Measurements from ENCODE around the gene NR1I3.
A peak's percentile ranks its signal among the peaks of the same experiment; 100 is the strongest.

The NR1I3 gene

GRCh38 chr1:161209790-161210409 is 28.1 kb downstream of the NR1I3 start:
- Mint-ChIP-seq H3K4me3 (no peak overlapping the region), H3K27me3 (ENCODE audit: low read depth, poor library complexity) (no peaks in the 10 kb centered on the region), H3K27ac (peak overlapping the region; percentile 66), H3K9me3 (no peaks in the 10 kb centered on the region), H3K36me3 (ENCODE audit: low read depth) (peaks cover 78% of the 10 kb centered on the region), H3K4me1 (peaks cover 19% of the 10 kb centered on the region)
- DNase-seq: peak; percentile 83
- peak; percentile 87 for TF ChIP-seq CTCF (IDR thresholded peaks at IDR 0.05)

- H3K27ac Mint-ChIP-seq: no peak overlapping the region
- H3K4me1 Mint-ChIP-seq: peaks cover 37% of the 10 kb centered on the region
- no peaks in the 10 kb centered on the region for H3K27me3 Mint-ChIP-seq (ENCODE audit: low read depth, poor library complexity)
- peaks cover 65% of the 10 kb centered on the region for H3K36me3 Mint-ChIP-seq (ENCODE audit: low read depth)
- H3K9me3 Mint-ChIP-seq: no peaks in the 10 kb centered on the region
- H3K4me3 Mint-ChIP-seq: no peak overlapping the region
- DNase-seq: no peak
- no peak for TF ChIP-seq CTCF (IDR thresholded peaks at IDR 0.05)
Measured at GRCh38 chr1:161207173-161207572, 30.8 kb downstream of the NR1I3 start.

- Mint-ChIP-seq H3K27ac (no peak overlapping the region), H3K4me3 (no peak overlapping the region), H3K4me1 (peaks cover 43% of the 10 kb centered on the region), H3K27me3 (ENCODE audit: low read depth, poor library complexity) (no peaks in the 10 kb centered on the region), H3K9me3 (no peaks in the 10 kb centered on the region), H3K36me3 (ENCODE audit: low read depth) (peaks cover 59% of the 10 kb centered on the region)
- DNase-seq: no peak
- no peak for TF ChIP-seq CTCF (IDR thresholded peaks at IDR 0.05)
Measured at GRCh38 chr1:161206411-161207140, 31.4 kb downstream of the NR1I3 start.

- no peaks in the 10 kb centered on the region for H3K9me3 Mint-ChIP-seq
- peak; percentile 92 for DNase-seq
- peaks cover 74% of the 10 kb centered on the region for H3K4me1 Mint-ChIP-seq
- peak within 1 kb of the TSS; percentile 97 for H3K27ac Mint-ChIP-seq
- H3K27me3 Mint-ChIP-seq (ENCODE audit: low read depth, poor library complexity): peaks cover 3% of the 10 kb centered on the region
- TF ChIP-seq CTCF (IDR thresholded peaks at IDR 0.05): peak; percentile 10
- H3K36me3 Mint-ChIP-seq (ENCODE audit: low read depth): peaks cover 30% of the 10 kb centered on the region
- H3K4me3 Mint-ChIP-seq: peak within 1 kb of the TSS; percentile 91
Measured at GRCh38 chr1:161201836-161202712, 35.9 kb downstream of the NR1I3 start, which contains the start of gene NDUFS2. Gene NDUFS2, plus strand, starts transcription at chr1:161202367. Its CDS starts 19 bp downstream, at chr1:161202386.

- no peak for DNase-seq
- H3K4me3 Mint-ChIP-seq: peak overlapping the region; percentile 91
- H3K4me1 Mint-ChIP-seq: peaks cover 79% of the 10 kb centered on the region
- peak overlapping the region; percentile 90 for H3K27ac Mint-ChIP-seq
- peaks cover 3% of the 10 kb centered on the region for H3K27me3 Mint-ChIP-seq (ENCODE audit: low read depth, poor library complexity)
- peaks cover 21% of the 10 kb centered on the region for H3K36me3 Mint-ChIP-seq (ENCODE audit: low read depth)
- no peaks in the 10 kb centered on the region for H3K9me3 Mint-ChIP-seq
- no peak for TF ChIP-seq CTCF (IDR thresholded peaks at IDR 0.05)
Measured at GRCh38 chr1:161200992-161201835, 36.8 kb downstream of the NR1I3 start.
